Mucosa of gallbladder (tissue), 1 donor: Measurements from ENCODE around the gene TMPRSS15. TPM values are rescaled to one million over a fixed set of nuclear protein-coding genes. Genes with fewer than 3 reads are reported as not detected.
"Not testable (repeated sequence)": the region's sequence is repeated elsewhere in the genome, so short reads cannot be mapped to it uniquely, and the experiment has no call there.

Experiments
- DNase-seq: peaks from one replicate; pipeline ENCODE4 v3.0.0-alpha.2; 2020; ENCODE audit warnings: low spot score
- total RNA-seq: library from RNA; stranded (reverse); gene quantifications from one replicate; pipeline ENCODE4 v1.2.1, GENCODE V29; 2021
- donor health status: DM: no; HTN: no; CAD: no.

TMPRSS15 gene
- not detected for total RNA-seq

- no peak for DNase-seq
These were observed at the start of gene TMPRSS15 for GRCh38 chr21:18403735-18404450. TSS of gene TMPRSS15 (minus strand) at chr21:18403785. CDS start at chr21:18403622, 163 bp downstream.

GRCh38 chr21:18451670-18452069 lies 48.1 kb upstream of the TMPRSS15 start:
- no peak for DNase-seq

GRCh38 chr21:18449605-18450550 lies 46.3 kb upstream of the TMPRSS15 start:
- DNase-seq = no peak

- DNase-seq = no peak
These were observed 40.1 kb upstream of the TMPRSS15 start for GRCh38 chr21:18443701-18444100.

DNA sequence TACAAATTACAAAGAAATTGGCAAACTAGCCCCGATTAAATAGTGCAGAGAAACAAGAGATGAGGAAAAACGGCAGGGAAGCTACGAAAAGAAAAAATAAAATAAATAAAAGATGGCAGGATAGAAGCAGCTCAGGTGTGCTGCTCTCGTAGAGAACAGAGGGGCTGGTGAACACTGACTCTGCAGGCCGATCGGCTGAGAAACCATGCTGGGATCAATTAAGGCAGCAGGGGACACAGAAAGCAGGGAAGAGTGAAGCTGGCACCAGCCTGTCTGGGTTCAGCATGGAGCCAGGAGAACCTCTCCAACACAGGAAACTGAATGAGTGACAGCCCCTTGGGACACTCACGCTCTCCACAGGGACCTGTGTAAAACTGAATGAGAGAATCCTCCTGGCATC lies 39.5 kb upstream of the TMPRSS15 start:
- DNase-seq = no peak

DNA sequence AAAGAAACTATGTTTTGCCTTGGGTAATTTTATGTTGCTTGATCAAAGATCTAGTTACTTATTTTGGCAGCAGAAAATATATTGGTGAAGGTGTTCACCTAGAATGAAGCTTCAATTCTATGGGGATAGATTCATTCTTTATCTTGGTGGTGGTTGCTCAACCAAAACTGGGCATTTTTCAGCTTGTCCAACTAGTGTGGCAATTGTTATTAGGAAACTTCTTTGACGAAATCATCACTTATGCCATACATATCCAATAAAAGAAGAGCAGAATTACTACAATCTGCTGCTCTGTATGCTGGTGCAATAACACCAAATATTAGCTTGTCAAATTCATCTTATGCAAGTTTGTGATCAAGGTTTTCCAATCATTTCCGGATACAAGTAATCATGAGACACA lies 26.8 kb upstream of the TMPRSS15 start:
- no peak for DNase-seq

DNA sequence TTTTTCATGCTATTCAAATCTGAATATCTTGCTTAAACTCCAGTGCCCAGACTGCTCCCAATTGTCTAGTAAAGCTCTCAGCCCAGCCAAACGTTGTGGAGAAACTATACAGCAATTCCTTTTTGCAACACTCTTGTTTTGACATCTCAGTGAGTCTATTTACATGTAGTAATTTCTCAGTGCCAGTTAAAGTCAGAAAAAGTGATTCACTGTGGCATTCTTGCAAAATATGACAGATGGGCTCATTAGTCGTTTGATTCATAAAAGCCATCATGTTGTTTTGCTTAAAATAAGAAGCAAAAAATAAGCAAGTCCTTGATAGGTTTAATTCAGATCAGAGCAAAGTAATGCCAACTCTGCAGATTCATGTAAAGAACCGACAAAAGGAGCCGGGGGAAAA lies 20.7 kb upstream of the TMPRSS15 start:
- DNase-seq = no peak

DNA sequence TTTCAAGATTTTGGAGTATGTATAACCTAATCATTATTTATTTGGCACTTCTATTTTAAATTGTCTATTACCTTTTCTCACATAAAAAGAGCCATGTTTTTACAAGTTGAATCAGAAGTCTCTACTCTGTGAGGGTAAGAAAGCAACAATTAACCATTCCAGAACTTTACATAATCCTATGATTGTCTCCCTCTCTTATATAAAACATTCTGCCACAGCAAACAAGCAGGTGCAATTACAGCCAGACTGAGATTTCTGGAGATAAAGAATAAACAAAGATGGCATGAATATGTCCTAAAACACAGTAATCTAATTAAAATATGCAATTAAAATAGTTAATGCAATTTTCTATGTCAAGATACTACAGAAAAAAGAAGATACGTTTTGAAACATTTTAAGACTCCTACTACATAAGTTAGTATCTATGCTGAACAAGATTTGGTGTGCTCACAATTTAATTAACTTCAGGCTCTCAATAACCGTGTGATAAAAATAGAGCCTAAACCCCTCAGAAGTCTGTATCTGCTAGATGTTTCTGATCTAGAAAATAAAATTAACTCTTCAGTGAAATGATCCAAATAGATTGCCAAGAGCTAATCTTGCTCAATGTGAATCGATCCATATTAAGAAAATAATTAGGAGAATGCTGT lies 13.7 kb upstream of the TMPRSS15 start:
- DNase-seq = no peak

DNA sequence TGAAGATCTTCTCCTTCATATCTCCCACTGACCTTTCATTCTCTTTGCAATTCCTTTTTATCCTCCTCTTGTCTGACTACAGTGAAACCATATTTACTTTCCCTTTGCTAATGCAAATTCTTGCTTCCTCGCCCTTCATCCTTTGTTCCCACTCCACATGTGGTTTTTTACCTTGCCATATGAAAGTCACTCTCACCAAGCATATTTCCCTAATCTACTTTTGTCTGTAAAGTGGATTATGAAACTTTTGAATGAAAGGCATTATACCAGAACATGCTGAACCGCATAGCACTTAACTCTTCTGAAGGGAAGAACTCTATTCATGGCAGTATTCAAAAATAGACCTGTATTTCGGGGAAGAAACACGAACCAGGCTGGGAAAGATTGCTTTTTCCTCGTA lies 8.0 kb upstream of the TMPRSS15 start:
- DNase-seq = no peak

DNA sequence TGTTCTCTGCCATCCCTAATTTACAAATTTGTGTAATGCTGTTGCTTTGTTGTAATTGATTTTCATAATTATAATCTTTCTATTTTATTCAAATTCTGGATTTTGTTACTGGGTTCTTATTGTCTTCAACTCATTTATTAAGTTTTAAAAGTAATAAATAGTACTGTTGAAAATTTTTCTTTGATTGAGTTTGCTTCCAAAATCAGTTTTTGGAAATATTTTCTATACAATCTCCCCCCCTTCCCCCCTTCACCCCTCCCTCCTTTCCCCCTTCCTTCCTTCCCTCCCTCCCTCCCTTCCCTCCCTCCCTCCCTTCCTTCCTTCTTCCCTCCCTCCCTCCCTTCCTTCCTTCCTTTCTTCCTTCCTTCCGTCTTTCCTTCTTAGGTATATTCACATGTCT lies 6.0 kb upstream of the TMPRSS15 start:
- DNase-seq = no peak

DNA sequence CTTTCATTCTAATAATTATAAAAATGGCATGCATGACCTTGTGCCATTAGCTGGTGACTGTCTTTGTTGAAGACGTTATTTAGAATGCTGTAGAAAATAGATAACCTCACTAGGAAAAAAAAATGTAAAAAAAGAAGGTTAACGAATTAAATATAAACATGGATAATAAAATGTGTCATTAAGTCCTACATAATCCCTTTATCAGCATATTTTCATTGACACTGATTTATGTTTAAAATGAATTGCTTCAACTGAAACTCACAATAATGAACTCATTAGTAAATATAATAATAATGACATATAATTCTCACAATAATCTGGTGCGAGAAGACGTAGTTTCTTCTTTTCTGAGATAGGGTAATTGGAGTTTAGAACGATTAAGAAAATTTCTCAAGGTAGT lies 4.7 kb downstream of the TMPRSS15 start:
- no peak for DNase-seq

DNA sequence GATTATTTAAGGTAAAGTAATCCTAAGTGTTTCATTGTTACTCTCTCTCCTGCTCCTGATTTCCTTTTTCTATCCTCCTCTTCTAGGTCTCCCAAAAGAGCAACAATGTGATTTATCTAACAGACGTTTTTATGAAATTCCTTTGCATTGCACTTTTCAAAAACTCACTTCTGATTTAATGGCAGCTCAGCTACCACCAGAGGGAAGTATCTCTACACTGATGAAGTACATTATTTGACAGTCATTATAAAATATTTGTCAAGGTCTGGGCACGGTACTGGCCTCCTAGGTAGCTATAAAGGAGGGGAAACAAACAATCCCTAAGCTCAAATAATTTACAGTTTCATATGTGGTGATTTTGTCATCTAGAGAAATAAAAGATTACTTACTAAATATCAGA lies 15.6 kb downstream of the TMPRSS15 start:
- no peak for DNase-seq

DNA sequence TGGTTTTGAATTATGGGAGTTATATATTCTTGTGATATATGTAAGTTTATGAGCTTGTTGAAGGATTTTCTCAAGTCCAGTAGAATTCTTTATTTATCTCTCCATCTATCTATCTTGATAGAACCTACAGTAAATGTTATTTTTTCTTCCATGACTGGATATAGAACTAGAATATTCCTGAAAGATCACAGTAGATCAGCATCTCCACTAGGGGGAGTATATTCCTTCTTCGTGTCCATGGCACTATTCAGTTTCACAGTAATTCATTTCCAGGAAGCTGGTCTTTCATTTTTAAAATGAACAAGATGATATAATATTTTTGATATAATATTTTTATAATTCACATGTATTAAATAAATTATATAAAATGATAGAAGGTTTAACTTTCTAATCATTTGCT lies 18.8 kb downstream of the TMPRSS15 start:
- no peak for DNase-seq

DNA sequence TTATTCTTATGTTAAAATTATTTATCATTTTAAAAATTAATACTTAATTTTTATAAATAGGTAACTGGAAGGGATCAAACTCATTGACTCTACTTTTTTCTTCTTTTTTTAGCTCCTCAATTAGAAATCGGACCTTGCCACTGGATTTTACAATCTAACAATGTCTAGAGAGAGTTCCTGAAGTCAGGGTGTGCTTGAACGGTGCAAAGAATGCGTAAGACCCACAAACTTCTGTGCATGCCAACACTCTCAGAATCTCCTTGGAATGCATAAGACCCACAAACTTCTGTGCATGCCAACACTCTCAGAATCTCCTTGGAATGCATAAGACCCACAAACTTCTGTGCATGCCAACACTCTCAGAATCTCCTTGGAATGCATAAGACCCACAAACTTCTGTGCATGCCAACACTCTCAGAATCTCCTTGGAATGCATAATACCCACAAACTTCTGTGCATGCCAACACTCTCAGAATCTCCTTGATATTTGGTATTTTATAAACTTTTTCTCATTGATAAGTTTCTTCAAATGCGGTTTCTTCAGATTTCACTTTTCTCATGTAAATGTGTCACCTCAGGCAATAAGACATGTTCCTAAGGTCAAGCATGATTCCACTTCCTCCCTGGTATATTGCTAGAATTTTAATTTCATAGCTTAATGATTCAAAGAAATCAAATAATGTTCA lies 20.5 kb downstream of the TMPRSS15 start:
- not testable (repeated sequence) for DNase-seq

DNA sequence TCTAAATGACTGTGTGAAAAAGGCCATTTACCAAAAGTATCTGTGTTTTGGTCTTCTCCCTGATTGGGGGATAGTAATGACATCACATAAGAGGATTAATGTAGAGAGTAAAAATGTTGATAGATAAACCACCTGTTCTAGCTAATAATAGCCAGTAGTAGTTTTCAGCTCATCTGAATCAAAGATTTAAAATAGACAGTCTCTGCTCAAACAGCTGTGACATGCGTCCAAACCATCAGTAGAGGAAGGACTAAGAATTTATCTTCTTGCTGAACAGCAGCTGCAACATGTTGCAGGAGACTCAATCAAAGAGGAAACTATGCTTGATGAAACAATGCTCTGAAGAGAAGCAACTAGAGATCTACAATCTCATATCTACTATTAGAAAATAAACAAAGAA lies 21.4 kb downstream of the TMPRSS15 start:
- DNase-seq = no peak

GRCh38 chr21:18373606-18374005 lies 30.0 kb downstream of the TMPRSS15 start:
- DNase-seq = no peak

DNA sequence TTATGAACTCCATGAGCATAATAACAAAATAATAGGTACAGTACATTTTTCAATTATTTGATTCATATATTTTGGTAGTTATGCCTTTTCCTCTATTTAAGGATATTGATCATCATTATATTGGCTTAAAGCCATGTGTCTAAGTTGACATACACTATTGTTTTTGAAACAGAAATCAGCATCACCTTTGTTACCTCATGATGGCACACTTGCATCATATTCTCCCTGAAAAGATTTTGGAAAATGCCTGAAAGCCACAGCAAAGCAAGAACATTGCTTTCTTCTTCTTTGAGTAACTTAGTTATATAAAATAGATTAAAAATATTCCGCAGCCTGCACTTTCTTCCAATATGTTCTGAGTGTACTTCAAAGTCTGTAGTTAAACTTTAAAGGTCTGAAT lies 33.3 kb downstream of the TMPRSS15 start:
- DNase-seq = no peak

- DNase-seq = no peak
These were observed 34.5 kb downstream of the TMPRSS15 start for GRCh38 chr21:18369115-18369514.

- no peak for DNase-seq
These were observed 35.4 kb downstream of the TMPRSS15 start for GRCh38 chr21:18368205-18368604.

DNA sequence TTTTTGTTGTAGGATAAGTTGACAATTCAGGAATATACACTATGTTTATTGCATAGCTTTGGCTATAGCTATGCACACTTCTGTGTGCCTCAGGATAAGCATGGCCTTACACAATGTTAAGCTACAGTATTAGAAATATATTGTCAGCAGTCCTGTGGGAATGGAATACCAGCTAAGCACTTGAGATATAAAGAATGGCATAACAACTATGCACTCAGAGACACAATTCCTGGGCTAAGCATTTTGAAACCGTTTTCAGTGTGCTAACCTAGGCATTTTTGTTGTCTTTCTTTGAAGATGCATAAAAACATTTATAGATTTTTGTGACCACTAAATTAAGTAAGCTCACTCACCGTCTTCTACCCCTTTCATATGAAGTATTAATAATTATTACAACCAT lies 46.8 kb downstream of the TMPRSS15 start:
- DNase-seq = no peak

GRCh38 chr21:18354947-18355346 lies 48.6 kb downstream of the TMPRSS15 start:
- DNase-seq = no peak

GRCh38 chr21:18350216-18350615 lies 53.4 kb downstream of the TMPRSS15 start:
- no peak for DNase-seq
